ENCODE measurements around the gene ODAD4.

Gene ODAD4

DNA sequence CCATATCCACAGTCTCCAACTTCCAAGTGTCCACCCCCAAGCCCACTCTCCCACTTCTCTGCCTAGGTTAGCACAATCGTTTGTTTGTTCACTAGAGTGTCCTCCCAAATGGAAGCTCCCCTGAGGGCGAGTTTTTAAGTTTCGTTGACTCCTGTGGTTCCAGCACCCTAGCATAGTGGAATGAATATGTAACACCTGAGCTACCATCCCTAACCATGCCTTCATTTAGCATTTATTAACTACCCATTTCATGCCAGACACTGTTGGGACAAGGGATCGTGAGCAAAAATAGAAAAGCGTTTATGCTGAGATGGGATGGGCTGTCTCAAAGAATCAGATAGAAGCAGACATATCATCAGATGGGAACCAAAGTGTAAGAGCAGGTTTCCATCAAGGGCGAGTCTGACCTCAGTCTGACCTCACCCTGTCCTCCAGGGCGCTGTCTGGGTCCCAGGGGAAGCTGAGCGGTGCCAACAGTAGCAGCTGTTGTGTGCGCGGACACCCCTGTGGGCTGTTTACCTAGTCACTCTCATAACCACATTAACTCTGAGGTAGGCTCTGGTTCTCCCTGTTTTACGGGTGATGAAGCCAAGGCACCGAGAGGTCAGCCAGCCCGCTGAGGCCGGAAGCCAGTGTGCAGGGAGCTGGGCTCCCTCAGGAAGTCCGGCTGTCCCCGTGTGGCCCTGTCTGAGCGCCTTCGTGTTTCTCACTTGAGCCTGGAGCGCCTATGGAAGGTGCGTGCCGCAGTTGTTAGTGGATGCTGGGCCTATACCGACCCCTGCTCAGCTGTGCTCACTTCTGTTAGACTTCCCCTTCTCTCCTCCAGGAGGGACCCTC is 42.4 kb downstream of the ODAD4 start:
- DNase-seq = no peak

DNA sequence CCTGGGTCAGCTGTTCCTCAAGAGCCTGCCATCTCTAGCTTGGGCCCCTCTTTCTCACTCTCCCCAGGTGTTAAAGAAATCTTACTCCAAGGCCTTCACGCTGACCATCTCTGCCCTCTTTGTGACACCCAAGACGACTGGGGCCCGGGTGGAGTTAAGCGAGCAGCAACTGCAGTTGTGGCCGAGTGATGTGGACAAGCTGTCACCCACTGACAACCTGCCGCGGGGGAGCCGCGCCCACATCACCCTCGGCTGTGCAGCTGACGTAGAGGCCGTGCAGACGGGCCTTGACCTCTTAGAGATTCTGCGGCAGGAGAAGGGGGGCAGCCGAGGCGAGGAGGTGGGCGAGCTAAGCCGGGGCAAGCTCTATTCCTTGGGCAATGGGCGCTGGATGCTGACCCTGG is 43.0 kb downstream of the ODAD4 start:
- DNase-seq = no peak

DNA sequence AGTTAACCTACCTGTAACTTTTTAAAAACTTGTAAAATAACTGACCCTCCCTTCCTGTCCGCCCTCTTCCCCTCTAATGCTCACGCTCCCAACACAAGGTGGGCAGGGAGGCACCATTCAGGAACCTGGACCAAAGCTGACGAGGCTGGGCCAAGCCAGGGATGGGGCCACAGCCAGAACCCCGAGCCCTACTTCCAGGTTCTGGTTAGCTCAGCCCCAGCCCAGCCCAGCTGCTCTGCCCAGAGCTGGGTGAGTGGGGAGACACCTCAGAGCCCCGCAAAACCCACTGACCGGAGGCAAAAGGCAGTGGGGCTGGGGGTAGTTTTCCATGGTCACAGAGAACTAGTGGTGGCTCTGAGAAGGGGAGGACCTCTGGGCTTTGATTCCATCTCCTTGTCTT is 43.6 kb downstream of the ODAD4 start:
- DNase-seq = no peak

DNA sequence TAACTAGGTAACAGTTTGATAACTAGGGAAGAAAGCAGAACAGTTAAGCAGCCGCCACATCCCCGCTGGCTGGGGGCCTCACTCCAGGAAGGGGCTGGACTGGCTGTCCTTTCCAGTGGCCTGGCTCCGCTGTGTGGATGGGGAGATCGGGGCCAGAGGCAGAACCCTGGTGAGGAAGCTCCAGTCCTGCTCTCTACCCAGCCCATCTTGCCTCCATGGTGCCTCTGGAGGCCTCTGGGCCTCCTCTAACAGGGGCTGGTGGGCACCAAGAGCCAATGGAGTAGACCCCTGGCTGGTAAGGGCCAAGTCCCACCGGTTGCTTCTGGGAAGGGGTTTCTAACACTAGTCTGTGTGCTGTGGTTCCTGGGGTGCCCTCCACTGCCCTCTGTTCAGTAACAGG is 44.2 kb downstream of the ODAD4 start:
- no peak for DNase-seq

DNA sequence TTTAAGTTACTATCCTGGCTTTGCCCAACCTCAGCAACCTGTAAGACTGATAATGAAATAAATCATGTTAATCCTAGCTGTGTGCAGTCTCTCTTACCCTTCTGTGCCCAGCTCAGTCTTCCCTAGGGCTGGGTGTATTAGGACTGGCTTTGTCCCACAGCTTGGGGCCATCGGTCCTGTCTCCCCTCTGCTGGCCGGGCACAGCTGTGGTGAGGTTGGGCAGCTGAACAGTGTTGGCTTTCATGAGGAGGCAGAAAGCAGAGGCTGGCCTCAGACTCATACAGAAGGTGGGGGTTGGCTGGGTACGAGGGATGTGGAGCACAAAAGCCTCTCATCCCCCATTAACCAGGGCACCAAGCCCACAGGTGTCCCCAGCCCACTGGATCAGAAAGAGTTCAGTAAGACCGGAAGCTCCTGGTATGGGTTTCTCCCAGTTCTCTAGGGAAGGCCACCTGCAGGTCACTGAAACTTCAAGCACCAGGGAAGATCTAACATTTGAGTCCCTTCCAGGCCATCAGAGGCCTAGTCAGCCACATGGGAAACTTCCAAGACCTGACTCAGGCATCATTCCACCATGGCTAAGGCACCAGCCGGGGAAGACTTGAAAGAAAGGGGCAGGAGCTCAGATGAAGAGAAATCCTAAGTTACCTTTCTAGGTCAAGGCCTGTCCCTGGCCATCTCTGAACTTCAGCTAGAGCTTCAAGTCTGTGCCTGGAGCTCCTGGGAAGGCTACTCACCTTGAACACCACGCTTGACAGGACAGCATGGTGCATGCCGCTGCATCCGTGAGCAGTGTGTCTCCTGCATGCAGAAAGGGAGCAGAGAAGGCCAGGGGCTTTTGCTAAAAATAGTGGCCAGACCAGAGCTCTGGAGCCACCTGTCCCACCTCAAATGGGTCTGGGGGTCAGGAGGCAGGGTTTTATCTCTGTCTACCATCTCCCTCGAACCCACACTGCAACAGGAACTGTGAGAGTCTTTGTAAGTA is 45.0 kb downstream of the ODAD4 start:
- DNase-seq = no peak

DNA sequence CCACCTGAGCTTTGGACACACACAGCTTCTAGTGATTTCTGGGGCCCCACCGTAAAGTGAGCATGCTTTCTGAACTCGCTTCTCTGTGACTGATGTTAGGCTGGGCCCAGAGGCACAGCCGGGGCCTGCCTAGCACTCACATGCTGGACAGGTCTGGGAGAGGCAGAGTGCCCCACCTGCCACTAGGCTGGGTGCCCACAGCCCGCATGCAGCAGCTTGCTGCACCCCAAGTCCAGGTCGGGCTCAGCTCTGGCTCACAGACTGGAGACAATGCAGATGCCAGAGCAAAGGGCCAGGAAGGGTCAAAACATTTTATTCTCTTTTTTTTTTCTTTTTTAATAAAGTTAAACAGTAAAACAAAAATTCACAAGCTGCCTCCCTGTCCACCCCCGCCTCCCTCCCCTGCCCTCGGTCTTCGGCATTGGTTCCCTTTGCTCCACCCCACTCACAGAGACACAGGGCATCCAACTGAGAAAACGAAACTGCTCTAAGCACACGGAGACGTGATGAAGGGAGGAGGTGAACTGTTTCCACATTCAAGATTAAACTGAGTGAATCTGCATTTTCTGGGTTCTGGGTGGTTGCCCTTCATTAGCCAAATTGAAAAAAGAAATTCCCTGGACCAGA is 45.8 kb downstream of the ODAD4 start:
- DNase-seq = no peak

DNA sequence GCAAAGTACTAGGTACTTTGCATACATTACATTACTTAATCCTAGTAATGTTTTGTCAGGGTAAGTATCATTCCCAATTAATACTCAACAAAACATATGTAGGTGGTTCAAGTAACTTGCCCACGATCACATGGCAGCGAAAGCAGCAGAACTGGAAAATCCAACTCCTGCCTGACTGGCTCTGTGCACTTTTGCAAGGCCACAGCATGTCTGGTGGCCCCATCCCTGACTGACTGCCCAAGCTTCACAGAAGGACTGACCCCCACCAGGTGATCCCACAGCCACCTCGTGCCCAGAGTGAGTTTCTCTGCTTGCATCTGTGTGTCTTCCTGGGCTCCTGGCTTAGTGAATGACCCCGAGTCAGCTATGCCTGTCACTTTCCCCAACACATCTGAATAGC is 47.6 kb downstream of the ODAD4 start:
- no peak for DNase-seq

DNA sequence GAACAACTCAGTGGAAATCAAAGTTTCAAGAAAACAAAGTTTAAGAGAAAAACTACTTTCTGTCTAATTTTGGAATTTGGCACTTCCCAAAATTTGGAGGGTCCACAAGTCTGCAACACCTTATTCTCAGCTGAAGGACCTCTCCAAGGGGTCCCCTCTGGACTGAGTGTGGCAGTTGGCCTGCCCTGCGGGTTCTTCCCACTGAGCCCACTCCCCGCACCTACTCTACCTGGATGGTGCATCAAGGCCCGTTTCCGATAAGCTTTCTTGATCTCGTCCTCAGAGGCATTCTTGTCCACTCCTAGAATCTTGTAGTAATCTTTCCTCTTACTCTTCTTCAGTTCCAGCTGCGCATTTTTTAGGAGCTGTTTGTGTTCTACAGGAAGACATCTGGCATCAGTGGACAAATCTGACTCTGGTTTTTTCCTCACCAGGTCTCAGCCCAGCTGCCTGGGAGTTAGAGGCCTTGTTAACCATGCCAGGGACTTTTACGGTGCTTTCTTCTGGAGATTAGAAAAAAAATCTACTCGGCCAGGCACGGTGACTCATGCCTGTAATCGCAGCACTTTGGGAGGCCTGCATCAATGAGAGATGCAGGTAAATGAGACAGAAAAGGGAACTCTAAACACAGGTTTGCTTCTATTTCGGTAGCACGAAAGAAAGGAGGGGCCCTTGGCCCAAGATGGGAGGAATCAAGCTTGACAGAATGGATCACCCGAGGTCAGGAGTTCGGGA is 51.8 kb downstream of the ODAD4 start:
- DNase-seq = no peak

DNA sequence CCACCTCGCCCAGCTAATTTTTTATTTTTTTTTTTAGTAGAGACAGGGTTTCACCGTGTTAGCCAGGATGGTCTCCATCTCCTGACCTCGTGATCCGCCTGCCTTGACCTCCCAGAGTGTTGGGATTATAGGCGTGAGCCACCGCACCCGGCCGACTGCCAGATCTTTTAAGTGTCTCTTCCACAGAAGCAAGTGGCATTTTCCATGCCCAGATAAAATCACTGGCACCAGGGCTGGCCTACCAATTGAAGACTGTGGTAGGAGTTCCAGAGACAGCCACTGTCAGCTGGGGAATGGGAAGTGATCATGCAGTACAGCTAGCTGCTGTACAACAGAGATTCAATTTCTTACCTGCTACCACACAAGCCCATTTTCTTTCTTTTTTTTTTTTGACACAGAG is 54.0 kb downstream of the ODAD4 start:
- no peak for DNase-seq

DNA sequence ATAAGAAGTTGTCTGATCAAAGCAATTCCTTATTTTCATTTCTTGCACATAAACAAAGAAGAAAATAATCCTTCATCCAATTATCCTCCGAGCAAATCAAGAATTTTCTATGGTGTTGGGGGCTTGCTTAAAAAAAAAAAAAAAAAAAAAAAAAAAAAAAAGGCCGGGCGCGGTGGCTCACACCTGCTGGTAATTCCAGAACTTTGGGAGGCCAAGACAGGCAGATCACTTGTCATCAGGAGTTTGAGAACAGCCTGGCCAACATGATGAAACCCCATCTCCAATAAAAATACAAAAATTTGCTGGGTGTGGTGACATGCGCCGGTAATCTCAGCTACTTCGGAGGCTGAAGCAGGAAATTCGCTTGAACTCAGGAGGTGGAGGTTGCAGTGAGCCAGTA is 55.5 kb downstream of the ODAD4 start:
- DNase-seq = no peak

DNA sequence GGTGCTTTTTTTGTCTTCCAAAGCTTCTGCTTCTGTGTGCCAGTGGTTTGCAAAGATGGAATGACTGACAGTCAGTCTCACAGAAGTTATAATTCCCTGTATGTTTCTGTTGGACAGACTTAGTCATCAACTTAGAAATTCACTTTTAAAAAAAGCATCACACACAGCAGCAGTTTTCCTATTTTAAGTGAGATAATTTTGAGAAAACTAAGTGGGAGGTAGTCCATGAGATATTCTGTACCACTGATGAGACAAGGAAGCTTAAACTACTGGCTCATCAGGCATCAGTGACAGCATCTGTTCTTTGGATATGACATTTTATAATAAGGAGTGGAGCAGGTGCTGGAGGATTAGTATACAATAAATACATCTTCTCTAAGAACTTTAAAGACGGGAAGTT is 56.2 kb downstream of the ODAD4 start:
- no peak for DNase-seq

DNA sequence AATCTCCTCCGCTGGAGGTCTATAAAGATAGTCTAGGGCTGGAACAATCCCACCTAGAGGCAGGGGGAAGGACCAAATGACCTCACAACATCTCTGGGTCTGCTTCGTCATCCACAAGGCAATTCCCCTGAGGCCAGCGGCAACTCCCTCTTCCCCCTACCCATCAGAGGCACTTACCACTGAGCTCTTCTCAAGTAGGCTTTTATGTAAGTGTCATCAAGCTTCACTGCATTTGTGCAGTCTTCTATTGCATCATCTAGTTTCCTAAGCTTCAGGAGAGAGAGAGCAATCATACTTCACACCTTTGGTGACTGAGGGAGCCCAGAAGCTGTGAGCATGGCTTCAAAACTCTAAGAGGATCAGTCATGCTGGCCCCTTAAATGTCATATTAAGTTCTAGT is 57.2 kb downstream of the ODAD4 start:
- no peak for DNase-seq

DNA sequence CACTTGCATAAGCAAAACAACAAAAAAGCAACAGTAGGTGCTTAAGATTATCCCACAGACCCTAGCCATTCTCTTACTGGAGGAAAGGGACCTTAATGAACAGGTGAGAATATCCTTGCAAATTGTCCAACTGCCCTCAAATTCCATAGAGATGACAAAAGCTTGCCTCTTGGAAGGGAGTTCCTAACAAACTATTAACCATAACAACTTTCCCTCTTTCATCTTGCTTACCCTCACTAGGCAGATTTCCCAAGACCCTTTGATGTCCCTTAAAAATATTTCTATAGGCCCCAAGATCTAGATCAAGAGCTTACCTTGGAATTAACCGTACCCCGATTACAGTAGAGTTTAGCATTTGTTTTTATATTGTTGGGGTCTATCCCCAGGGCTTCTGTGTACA is 58.0 kb downstream of the ODAD4 start:
- no peak for DNase-seq

DNA sequence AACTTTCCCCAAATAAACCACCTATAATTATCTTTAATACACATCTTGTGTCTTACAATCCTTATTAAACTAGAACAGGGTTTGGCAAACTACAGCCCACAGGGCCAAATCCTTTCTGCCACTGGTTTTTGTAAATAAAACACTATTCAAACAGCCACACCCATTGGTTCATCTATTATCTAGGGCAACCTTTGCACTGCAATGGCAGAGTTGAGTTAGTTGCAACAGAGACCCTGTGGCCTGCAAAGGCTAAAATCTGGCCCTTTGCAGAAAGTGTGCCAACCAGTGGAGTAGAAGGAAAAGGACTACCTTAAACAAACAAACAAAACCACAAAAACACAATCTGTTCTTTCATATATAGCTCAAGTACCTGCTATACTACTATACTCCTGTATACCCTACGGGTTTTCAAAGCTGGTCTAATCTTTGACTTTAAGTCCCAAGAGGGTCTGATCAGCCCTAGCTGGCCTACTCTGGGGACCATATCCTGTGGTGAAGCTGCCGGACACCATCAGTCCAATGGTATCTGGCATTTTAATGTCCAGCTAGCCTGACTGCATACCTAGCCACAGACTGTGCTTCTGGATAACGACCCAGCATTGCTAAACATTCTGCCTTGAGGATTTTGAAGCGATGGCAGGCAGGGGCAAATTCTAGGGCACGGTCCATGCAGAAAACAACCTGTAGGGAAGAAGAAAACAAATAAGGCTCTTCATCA is 59.4 kb downstream of the ODAD4 start:
- DNase-seq = no peak

DNA sequence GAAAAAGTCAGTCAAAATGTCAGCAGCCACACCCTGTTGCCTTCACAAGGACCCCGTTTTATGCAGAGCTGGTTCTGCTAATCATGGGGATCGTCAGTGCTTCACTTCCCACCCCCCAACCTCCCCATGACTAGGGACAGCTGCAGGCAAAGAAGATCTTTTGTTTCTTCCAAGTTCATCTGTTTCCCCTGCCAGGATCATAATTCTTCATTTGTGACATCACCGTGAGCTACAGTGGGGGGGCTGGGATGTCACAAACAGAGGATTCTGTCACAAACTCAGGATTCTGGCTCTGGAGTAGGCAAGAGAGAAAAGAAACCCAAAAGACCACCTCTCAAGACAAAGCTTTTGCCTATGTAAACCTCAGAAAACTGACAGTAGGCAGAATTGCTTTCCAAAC is 62.2 kb downstream of the ODAD4 start:
- DNase-seq = no peak

DNA sequence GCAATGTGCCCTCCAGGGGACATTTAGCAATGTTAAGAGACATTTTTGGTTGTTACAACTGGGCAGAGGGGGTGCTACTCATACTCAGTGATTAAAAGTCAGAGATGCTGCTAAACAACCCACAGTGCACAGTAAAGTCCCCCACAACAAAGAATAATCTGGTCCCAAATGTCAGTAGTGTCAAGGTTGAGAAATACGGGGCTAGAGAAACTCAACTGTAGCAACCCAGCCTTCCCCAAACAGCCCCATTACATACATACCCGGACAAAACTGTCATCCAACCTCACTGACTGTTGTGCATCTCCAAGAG is 66.4 kb downstream of the ODAD4 start:
- no peak for DNase-seq

DNA sequence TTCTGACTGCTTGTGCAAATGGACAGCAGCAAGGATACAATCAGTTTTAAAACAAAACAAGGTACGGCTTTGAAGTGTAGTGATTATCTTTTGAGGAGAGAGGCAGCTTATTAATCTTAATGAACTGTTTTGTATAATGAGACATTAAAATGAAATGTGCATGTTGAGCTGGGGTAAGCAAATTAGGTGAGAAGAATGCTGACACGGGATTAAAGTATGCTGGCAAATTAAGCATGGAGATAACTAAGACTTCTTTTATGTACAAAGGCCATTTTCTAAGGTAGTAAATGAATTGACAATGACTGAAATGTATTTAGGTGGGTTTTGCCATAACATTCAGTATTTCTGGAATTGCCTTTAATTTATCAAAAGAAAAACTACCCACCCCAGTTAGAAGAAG is 68.1 kb downstream of the ODAD4 start:
- no peak for DNase-seq

DNA sequence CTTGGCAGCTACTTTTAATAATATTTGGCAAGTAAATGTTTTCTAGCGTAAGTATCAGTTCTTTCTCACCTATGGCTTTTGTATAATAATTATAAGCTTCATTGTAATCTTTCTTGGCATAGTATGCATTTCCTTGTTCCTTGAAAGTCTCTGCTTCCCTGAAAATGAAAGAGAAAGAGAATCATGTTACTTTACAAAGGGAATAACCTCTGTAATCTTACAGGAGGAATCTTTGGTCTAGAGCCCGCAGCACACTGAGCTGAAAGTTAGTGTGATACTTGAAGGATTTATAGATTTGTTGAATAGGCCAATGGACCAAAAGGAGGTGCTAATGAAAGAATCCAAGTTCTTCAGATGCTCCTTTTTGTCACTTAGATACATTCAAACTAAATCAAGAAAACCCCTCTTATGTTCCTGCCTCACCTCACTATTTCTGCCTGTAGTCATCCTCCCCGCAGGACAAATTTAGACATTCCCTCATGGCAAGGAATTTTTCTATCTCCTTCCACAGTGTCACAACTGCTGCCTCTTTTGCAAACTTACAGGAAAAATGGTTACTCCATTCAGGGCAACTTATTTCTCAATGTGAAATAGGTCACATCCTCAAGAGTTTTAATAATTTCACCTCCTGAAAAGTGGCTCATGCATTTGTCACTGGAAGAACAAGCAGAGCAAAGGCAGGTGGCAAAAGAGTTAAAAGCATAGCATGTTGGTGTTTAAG is 70.2 kb downstream of the ODAD4 start:
- no peak for DNase-seq

DNA sequence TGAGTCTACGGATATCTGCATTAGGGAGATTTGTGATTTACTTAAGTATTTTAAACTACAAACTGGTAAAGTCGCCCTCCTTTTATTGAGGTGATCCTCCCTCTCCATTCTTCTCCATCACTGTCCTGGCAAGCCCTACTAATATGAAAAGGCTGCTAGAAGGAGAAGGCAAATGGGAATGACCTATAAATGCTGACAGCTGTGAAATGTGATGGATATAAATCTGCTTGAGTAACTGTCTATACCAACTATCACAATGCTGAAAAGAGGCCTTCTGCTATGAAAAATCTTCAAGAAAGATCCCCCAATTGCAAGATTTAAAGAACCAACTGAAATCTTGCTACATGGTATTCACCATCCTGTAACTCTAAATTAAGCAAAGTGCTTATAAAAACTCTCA is 71.3 kb downstream of the ODAD4 start:
- no peak for DNase-seq

DNA sequence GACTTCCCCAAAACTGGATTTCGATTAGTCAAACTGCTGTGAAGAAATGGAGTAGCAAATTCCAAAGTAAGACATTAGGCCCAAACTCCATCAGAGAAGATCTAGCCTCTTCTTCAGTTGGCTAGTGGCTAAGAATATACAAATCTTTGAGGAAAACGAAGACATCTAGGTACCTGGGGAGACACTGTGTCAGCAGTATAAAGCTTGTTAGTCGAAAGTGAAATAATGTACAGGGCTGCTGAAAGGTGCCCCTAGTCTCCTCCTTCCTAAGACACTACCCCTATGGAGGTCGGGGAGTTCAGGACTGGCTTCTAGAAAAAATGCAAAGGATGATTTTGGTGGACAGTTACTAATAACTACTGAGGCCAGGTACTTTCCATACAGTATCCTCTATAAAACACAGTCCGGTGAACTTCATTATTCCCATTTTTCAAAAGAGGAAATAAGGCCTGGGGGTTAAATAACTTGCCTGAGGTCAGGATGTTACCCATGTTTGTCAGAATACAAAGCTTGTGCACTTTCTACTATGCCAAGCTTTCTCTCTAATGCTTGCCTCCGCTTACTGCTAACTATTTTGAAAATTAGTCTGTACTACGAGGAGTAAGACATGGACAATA is 71.9 kb downstream of the ODAD4 start:
- no peak for DNase-seq

DNA sequence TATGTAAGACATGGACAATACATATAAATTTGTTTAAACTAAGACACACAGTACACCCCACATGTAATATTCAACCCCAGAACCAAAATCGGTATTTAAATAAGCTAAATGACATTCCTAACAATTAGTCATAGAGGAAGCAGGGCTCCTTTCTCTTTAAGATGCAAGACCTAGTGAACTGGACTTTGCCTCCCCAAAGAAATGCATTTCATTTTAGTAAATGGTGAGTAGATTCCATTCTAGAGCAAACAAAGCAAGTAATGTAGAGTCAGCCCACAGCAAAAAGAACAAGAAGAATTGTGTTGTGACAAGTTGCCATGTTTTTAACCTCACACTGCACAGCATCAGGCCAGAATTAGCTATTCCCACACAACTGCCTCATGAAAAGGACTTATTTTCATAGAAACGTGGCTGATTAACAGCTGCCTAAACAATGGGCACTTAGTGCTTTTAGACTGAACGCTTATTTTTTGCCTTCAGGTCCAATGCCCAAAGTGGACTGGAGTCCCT is 72.4 kb downstream of the ODAD4 start:
- no peak for DNase-seq

Measured in stimulated activated CD4-positive, alpha-beta T cell treated with anti-CD3 and anti-CD28 coated beads, Interleukin-4, amount 100 ng/mL, for 1 hour (primary cell).